ENCODE results near the gene PTS. TPM values are rescaled to one million over a fixed set of nuclear protein-coding genes. Genes with fewer than 3 reads are reported as not detected.

The PTS gene
- total RNA-seq, 1 experiment from 2014 or later, result 48.6 TPM

DNA sequence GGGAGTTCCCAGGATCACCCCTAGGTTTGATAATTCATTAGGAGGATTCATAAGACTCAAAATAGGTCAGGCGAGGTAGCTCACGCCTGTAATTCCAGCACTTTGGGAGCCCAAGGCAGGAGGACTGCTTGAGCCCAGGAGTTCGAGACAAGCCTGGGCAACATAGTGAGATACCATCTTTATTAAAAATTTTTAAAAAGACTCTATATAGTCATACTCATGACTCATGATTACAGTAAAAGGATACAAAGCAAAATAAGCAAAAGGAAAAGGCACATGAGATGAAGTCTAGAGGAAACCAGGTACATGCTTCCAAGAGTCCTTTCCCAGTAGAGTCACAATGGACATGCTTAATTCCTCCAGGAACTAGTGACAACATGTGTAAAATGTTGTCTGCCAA, 13.9 kb upstream of the PTS start:
- DNase-seq, result no peak
- H3K27ac Mint-ChIP-seq, result no peak overlapping the region
- Histone ChIP-seq H2BK15ac (ENCODE audit: low read depth, low read length) (no peak overlapping the region), H3K79me2 (ENCODE audit: insufficient read depth, low read length) (no peaks in the 10 kb centered on the region), H2AK5ac (ENCODE audit: insufficient read length, low read length) (no peak overlapping the region), H4K5ac (ENCODE audit: insufficient read length, low read depth, low read length) (no peak overlapping the region), H3K4ac (ENCODE audit: low read depth, low read length) (no peak overlapping the region), H3K79me1 (ENCODE audit: insufficient read depth, low read depth, low read length, poor library complexity, severe bottlenecking) (no peaks in the 10 kb centered on the region), H2AFZ (ENCODE audit: low read length) (no peak overlapping the region), H2BK20ac (ENCODE audit: low read depth, low read length, poor library complexity, severe bottlenecking) (no peak overlapping the region), H4K91ac (ENCODE audit: insufficient read length, low read depth, low read length) (no peak overlapping the region), H3K18ac (ENCODE audit: insufficient read length, low read depth, low read length) (no peak overlapping the region), H3K27ac (ENCODE audit: insufficient read length, low read depth, low read length) (no peak overlapping the region), H3K23me2 (ENCODE audit: insufficient read length, low read depth, low read length, poor library complexity, severe bottlenecking) (no peaks in the 10 kb centered on the region), H3K14ac (ENCODE audit: insufficient read depth, low read length) (no peak overlapping the region), H4K20me1 (ENCODE audit: control insufficient read depth, insufficient read depth, insufficient read length) (no peaks in the 10 kb centered on the region), H3K4me1 (ENCODE audit: insufficient read depth, low read length) (no peaks in the 10 kb centered on the region), H2BK12ac (ENCODE audit: insufficient read length, low read depth, low read length) (no peak overlapping the region), H3K9ac (ENCODE audit: extremely low read depth, insufficient read length, low read length) (no peak overlapping the region), H3K27me3 (ENCODE audit: insufficient read depth, low read length) (no peaks in the 10 kb centered on the region), H3K23ac (ENCODE audit: insufficient read length, low read depth, low read length) (no peak overlapping the region), H3K4me2 (ENCODE audit: insufficient read depth, insufficient read length, low read length) (no peak overlapping the region), H2BK5ac (ENCODE audit: insufficient read length, low read length) (no peak overlapping the region), H3K56ac (ENCODE audit: insufficient read length, low read depth, low read length) (no peak overlapping the region), H2BK120ac (ENCODE audit: low read depth, low read length, poor library complexity, severe bottlenecking) (no peak overlapping the region), H3T11ph (ENCODE audit: low read length) (no peak overlapping the region), H3K9me3 (ENCODE audit: control insufficient read depth, low read depth, low read length) (no peaks in the 10 kb centered on the region), H4K8ac (replicated peaks; ENCODE audit: insufficient read length, low read depth, low read length) (no peak overlapping the region)
- WGBS (ENCODE audit: extremely low coverage, insufficient read length, low lambda C conversion rate), result no CpG with 5 or more reads among the region's 3 CpGs
- TF ChIP-seq, protein P1, sequence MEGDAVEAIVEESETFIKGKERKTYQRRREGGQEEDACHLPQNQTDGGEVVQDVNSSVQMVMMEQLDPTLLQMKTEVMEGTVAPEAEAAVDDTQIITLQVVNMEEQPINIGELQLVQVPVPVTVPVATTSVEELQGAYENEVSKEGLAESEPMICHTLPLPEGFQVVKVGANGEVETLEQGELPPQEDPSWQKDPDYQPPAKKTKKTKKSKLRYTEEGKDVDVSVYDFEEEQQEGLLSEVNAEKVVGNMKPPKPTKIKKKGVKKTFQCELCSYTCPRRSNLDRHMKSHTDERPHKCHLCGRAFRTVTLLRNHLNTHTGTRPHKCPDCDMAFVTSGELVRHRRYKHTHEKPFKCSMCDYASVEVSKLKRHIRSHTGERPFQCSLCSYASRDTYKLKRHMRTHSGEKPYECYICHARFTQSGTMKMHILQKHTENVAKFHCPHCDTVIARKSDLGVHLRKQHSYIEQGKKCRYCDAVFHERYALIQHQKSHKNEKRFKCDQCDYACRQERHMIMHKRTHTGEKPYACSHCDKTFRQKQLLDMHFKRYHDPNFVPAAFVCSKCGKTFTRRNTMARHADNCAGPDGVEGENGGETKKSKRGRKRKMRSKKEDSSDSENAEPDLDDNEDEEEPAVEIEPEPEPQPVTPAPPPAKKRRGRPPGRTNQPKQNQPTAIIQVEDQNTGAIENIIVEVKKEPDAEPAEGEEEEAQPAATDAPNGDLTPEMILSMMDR (conservative IDR thresholded peaks at IDR 0.05), result no peak
- no peaks in the 10 kb centered on the region for H3K9me3 Mint-ChIP-seq
- H3K4me1 Mint-ChIP-seq, result no peaks in the 10 kb centered on the region
- no peak overlapping the region for H3K4me3 Mint-ChIP-seq
- no peaks in the 10 kb centered on the region for H3K36me3 Mint-ChIP-seq (ENCODE audit: insufficient read depth in 1 of 3, low read depth in 3 of 3)
- peaks cover 13% of the 10 kb centered on the region for H3K27me3 Mint-ChIP-seq (ENCODE audit: low read depth)

All from H9 (cell line).